NB4 (cell line): ENCODE results near the gene XPNPEP1.
A peak's percentile ranks its signal among the peaks of the same experiment; 100 is the strongest.
"Not testable (repeated sequence)": the region's sequence is repeated elsewhere in the genome, so short reads cannot be mapped to it uniquely, and the experiment has no call there.

Experiments used
- DNase-seq: peaks from one replicate; pipeline ENCODE4 v3.0.0; 2010; ENCODE audit warnings: low read depth
- H3K4me3 ChIP-seq: one replicate; pipeline ENCODE4 v1.5.1; 2011; ENCODE audit warnings: mild to moderate bottlenecking, low read depth, low read length, moderate library complexity
- MYC ChIP-seq: IDR thresholded peaks from 2 replicates; pipeline ENCODE4 v1.6.1; 2011; ENCODE audit warnings: low read depth, low read length
- POLR2A ChIP-seq: IDR thresholded peaks from 2 replicates; pipeline ENCODE4 v1.6.1; 2011; ENCODE audit warnings: mild to moderate bottlenecking; ENCODE audit not compliant: insufficient read length; ENCODE audit errors: extremely low read depth
- TF ChIP-seq, protein P1 (sequence below): IDR thresholded peaks from 2 replicates; pipeline ENCODE4 v1.6.1; 2011; ENCODE audit warnings: low read depth, low read length
- TF ChIP-seq, protein P2 (sequence below): IDR thresholded peaks from one replicate; pipeline ENCODE4 v1.5.1; 2012; ENCODE audit warnings: low read depth, low read length

Gene XPNPEP1

DNA sequence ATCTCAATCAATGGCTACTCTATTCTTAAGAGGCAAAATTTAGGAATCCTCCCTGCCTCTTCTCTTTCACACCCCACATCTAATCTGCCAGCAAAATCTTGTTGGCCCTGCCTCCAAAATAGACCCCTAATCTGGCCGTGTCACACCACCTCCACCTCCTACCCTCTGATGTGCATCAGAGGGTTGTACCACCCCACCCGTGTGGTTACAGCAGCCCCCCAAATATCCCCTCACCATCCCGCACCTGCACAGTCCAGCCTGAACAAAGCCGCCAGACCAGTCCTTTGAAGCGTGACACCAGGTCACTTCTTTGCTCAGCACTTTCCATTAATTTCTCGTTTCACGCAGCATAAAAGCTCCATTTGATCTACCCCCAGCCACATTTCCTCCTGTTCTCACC, 776 bp upstream of the XPNPEP1 start:
- no peak for DNase-seq
- H3K4me3 ChIP-seq, result peak overlapping the region; percentile 43

DNA sequence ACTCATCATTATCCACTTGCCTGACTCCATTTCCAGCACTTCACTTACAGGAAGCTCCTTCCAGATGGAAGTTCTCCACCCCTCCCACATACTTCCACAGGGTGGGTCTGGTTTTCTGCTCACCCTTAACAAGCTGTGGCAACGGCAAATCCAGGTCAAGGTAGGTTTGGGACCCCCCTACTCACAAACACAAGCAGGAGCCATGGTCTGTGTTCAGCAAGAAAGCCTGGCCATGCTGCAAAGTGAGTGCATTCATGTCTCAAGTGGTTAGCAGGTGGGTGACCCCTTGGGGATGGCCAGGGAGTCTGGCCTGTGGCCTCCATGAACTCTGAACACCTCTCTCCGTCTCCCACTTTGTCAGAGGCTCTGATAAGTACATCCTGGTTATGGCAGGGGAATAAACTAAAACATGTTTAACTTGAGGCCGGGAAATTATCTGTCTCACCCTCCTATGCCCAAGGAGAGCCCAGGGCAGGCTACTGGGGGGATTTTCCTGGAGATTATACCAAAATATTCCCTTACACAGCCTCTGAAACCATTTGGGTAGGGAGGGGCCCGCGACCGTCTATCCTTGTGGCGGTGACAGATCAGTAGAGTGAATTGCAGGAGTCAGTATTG, 844 bp downstream of the XPNPEP1 start:
- H3K4me3 ChIP-seq, result peak overlapping the region; percentile 76
- DNase-seq, result peak; percentile 21

More for the DNA sequence above, 776 bp upstream of the XPNPEP1 start:
- TF ChIP-seq POLR2A, result no peak
- TF ChIP-seq, protein P1, sequence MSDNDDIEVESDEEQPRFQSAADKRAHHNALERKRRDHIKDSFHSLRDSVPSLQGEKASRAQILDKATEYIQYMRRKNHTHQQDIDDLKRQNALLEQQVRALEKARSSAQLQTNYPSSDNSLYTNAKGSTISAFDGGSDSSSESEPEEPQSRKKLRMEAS, result no peak
- TF ChIP-seq, protein P2, sequence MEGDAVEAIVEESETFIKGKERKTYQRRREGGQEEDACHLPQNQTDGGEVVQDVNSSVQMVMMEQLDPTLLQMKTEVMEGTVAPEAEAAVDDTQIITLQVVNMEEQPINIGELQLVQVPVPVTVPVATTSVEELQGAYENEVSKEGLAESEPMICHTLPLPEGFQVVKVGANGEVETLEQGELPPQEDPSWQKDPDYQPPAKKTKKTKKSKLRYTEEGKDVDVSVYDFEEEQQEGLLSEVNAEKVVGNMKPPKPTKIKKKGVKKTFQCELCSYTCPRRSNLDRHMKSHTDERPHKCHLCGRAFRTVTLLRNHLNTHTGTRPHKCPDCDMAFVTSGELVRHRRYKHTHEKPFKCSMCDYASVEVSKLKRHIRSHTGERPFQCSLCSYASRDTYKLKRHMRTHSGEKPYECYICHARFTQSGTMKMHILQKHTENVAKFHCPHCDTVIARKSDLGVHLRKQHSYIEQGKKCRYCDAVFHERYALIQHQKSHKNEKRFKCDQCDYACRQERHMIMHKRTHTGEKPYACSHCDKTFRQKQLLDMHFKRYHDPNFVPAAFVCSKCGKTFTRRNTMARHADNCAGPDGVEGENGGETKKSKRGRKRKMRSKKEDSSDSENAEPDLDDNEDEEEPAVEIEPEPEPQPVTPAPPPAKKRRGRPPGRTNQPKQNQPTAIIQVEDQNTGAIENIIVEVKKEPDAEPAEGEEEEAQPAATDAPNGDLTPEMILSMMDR, result no peak
- no peak for TF ChIP-seq MYC

DNA sequence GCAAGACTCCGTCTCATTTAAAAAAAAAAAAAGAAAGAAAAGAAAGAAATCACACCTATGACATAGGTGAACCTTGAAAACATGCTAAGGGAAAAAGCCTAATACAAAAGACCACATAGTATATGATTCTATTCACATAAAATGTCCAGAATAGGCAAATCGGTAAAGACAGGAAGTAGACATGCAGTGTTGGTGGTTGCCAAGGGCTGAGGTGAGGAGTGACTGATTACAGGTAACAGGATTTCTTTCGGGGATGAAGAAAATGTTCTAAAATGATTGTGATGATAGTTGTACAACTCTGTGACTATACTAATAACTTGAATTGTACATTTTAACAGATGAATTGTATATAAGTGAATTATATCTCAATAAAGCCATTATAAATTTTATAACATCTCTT, 3.3 kb downstream of the XPNPEP1 start:
- H3K4me3 ChIP-seq, result no peak overlapping the region
- DNase-seq, result no peak
- TF ChIP-seq, protein P1, result no peak
- TF ChIP-seq MYC, result no peak
- TF ChIP-seq, protein P2, result no peak
- no peak for TF ChIP-seq POLR2A

More for the DNA sequence above, 844 bp downstream of the XPNPEP1 start:
- TF ChIP-seq, protein P1, result no peak
- no peak for TF ChIP-seq MYC
- TF ChIP-seq, protein P2, result no peak
- no peak for TF ChIP-seq POLR2A

DNA sequence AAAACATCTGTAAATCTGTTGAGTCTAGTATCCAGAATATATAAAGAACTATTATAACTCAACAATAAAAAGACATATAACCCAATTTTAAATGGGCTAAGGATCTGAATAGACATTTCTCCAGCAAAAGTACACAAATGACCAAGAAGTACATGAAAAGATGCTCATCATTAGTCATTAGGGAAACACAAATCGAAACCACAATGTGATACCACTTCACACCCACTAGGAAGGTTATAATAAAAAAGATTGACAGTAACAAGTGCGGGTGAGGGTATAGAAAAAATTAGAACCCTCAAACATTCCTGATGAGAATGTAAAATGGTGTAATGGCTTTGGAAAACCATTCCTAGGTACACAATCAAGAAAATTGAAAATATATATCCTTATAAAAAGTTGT, 4.1 kb downstream of the XPNPEP1 start:
- TF ChIP-seq MYC, result no peak
- TF ChIP-seq, protein P1, result no peak
- TF ChIP-seq, protein P2, result no peak
- no peak for TF ChIP-seq POLR2A
- no peak overlapping the region for H3K4me3 ChIP-seq
- no peak for DNase-seq

DNA sequence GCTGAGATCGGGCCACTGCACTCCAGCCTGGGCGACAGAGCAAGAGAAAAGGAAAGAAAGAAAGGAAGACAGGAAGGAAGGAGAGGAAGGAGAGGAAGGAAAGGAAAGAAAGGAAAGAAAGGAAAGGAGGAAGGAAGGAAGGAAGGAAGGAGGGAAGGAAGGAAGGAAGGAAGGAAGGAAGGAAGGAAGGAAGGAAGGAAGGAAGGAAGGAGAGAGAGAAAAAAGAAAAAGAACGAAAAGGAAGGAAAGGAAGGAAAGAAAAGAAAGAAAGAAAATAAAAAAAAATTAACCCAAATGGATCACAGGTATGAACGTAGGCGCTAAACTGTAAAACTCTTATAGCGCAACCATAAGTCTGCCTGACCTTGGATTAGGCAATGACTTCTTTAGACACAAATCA, 4.6 kb downstream of the XPNPEP1 start:
- not testable (repeated sequence) for DNase-seq, H3K4me3 ChIP-seq

DNA sequence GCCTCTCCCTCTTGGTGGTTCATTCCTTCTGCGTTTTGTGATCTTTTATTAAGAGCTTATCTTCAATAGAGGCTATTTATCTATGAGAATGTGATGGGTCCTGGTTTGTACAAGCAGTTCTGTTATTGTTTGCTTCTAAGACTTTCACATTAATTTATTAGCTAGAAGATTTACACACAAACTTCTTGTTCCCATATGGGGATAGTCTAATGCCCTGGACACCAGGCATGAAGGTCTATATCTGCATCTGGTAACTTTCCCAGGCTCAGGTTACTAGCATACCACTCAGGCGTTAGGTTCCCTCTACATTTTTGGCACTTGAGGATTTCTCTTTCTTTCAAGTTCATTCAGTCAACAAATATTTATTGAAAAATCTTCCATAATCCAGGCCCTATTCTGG, 7.7 kb downstream of the XPNPEP1 start:
- H3K4me3 ChIP-seq, result peak overlapping the region; percentile 4
- TF ChIP-seq, protein P2, result no peak
- TF ChIP-seq MYC, result no peak
- DNase-seq, result no peak
